Retinal pigment epithelial cell (primary cell): Measurements from ENCODE around the gene OSGIN1.

Experiments used
- DNase-seq: peaks from one replicate; pipeline ENCODE4 v3.0.0-alpha.2; 2010; ENCODE audit warnings: low read depth
- H3K4me3 ChIP-seq: 2 replicates; pipeline ENCODE4 v1.5.1; 2011; ENCODE audit warnings: mild to moderate bottlenecking, low read length, control low read depth, moderate library complexity
- TF ChIP-seq, protein P1 (sequence below): conservative IDR thresholded peaks from 2 replicates; pipeline ENCODE4 v1.5.1; 2011; ENCODE audit warnings: low read depth, low read length, control low read depth, inconsistent platforms

The OSGIN1 gene

GRCh38 chr16:83996481-83997252 is 43.6 kb downstream of the OSGIN1 start:
- H3K4me3 ChIP-seq: no peak overlapping the region
- DNase-seq: no peak
- TF ChIP-seq, protein P1, sequence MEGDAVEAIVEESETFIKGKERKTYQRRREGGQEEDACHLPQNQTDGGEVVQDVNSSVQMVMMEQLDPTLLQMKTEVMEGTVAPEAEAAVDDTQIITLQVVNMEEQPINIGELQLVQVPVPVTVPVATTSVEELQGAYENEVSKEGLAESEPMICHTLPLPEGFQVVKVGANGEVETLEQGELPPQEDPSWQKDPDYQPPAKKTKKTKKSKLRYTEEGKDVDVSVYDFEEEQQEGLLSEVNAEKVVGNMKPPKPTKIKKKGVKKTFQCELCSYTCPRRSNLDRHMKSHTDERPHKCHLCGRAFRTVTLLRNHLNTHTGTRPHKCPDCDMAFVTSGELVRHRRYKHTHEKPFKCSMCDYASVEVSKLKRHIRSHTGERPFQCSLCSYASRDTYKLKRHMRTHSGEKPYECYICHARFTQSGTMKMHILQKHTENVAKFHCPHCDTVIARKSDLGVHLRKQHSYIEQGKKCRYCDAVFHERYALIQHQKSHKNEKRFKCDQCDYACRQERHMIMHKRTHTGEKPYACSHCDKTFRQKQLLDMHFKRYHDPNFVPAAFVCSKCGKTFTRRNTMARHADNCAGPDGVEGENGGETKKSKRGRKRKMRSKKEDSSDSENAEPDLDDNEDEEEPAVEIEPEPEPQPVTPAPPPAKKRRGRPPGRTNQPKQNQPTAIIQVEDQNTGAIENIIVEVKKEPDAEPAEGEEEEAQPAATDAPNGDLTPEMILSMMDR: no peak

DNA sequence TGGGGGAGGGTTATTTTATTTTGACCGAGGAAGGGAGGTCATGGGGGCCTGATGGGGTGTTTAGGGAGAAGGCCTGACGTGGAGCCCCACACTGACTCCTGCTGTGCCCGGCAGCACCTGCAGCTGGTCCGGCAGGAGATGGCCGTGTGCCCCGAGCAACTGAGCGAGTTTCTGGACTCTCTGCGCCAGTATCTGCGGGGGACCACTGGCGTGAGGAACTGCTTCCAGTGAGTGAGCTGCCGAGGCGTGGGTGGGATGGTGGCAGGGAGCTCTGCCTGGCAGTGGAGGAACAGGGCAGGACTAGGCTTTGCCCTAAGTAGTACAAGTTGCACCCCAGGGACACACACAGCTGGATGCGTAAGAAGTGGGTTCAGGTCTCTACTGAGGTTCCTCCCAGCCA is 45.1 kb downstream of the OSGIN1 start:
- TF ChIP-seq, protein P1: no peak
- no peak for DNase-seq
- H3K4me3 ChIP-seq: no peak overlapping the region

DNA sequence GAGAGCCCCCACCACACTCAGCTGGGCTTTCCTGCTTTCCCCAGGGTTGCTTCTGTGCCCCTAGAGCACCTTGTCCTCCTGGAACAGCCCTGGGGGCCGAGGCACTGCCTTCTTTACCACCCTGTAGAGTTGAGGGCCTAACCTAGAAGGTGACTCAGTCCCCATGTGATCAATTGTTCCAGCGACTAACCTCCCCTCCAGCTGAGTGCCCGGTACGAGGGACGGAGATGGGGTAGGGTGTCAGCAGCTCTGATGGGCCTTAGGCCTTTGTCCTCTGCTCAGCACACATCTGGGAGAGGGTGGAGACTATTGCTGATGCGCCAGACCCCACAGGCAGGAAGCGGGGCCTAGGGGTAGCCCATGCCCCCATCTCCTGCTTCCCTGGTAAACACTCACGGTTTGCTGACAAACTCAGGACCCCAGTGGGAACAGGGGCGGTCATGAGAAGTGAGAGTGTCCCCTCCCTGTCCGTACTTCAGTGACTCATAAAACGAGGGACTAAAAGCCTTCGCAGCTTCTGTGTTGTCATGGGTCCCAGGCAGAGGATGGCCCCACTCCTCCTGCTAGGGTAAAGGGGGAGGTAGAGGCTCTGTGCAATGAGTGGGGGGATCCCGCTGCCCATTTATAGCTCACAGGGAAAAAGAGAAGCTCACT is 48.1 kb downstream of the OSGIN1 start:
- TF ChIP-seq, protein P1: no peak
- DNase-seq: no peak
- no peak overlapping the region for H3K4me3 ChIP-seq

- TF ChIP-seq, protein P1: no peak
- no peak for DNase-seq
- no peak overlapping the region for H3K4me3 ChIP-seq
Observed at GRCh38 chr16:84001726-84002125, 48.7 kb downstream of the OSGIN1 start.

GRCh38 chr16:84003038-84003437 is 50.0 kb downstream of the OSGIN1 start:
- TF ChIP-seq, protein P1: no peak
- no peak for DNase-seq
- H3K4me3 ChIP-seq: no peak overlapping the region

- no peak for DNase-seq
- TF ChIP-seq, protein P1: no peak
- H3K4me3 ChIP-seq: no peak overlapping the region
Observed at GRCh38 chr16:84004442-84004841, 51.4 kb downstream of the OSGIN1 start.

GRCh38 chr16:84005391-84005790 is 52.4 kb downstream of the OSGIN1 start:
- TF ChIP-seq, protein P1: no peak
- H3K4me3 ChIP-seq: no peak overlapping the region
- DNase-seq: no peak
